CD8-positive, alpha-beta memory T cell (primary cell): ENCODE data around the gene ELOF1. TPM values are rescaled to one million over a fixed set of nuclear protein-coding genes. Genes with fewer than 3 reads are reported as not detected.

ENCODE experiments used
- CTCF ChIA-PET: fragments of 350-600 bp; sonication (Branson Sonifier 250); formaldehyde crosslinking; loops from one replicate; lab custom pipeline; 2021; ENCODE audit warnings: antibody characterized with exemption; lab: Charles Lee
- POLR2A ChIA-PET: fragments of 350-600 bp; sonication (Branson Sonifier 250); formaldehyde crosslinking; loops from one replicate; lab custom pipeline; 2021; ENCODE audit warnings: antibody characterized with exemption; lab: Charles Lee
- DNase-seq, 5 donors: peaks; one replicate each; pipeline versions ENCODE4 v3.0.0 to v3.0.0-alpha.2; 2020 to 2022; ENCODE audit warnings: mixed read lengths in 1 of 5
- H3K27ac ChIP-seq: one replicate; pipeline ENCODE4 v1.7.0; 2013; ENCODE audit warnings: low read depth, mild to moderate bottlenecking, low read length, moderate library complexity
- H3K27me3 ChIP-seq: 2 replicates; pipeline ENCODE4 v1.7.0; 2013; ENCODE audit warnings: low read length, mild to moderate bottlenecking; ENCODE audit not compliant: insufficient read depth, poor library complexity, severe bottlenecking
- H3K36me3 ChIP-seq: 2 replicates; pipeline ENCODE4 v1.7.0; 2013; ENCODE audit warnings: mild to moderate bottlenecking, low read length, moderate library complexity; ENCODE audit not compliant: insufficient read depth
- H3K4me1 ChIP-seq: 2 replicates; pipeline ENCODE4 v1.7.0; 2013; ENCODE audit warnings: mild to moderate bottlenecking, low read length, moderate library complexity; ENCODE audit not compliant: insufficient read depth
- H3K4me3 ChIP-seq: 2 replicates; pipeline ENCODE4 v1.7.0; 2013; ENCODE audit warnings: mild to moderate bottlenecking, low read length
- H3K9me3 ChIP-seq: 2 replicates; pipeline ENCODE4 v1.7.0; 2013; ENCODE audit warnings: mild to moderate bottlenecking, low read length
- H3K27ac Mint-ChIP-seq, 8 donors: one replicate each; pipeline ENCODE4 v1.8.0; 2020 to 2021; ENCODE audit warnings: mixed read lengths in 8 of 8, mild to moderate bottlenecking in 6 of 8, inconsistent platforms in 3 of 8, moderate library complexity in 3 of 8
- H3K27me3 Mint-ChIP-seq, 2 donors: one replicate each; pipeline ENCODE4 v1.8.0; 2020 to 2021; ENCODE audit warnings: mixed read lengths in 2 of 2, mild to moderate bottlenecking in 1 of 2, moderate library complexity in 1 of 2
- H3K36me3 Mint-ChIP-seq, 3 donors: one replicate each; pipeline ENCODE4 v1.8.0; 2020 to 2021; ENCODE audit warnings: mixed read lengths in 3 of 3, inconsistent platforms in 1 of 3, mild to moderate bottlenecking in 1 of 3
- H3K4me1 Mint-ChIP-seq, 3 donors: one replicate each; pipeline ENCODE4 v1.8.0; 2020 to 2021; ENCODE audit warnings: mixed read lengths in 3 of 3, inconsistent platforms in 1 of 3, mild to moderate bottlenecking in 1 of 3
- H3K4me3 Mint-ChIP-seq, 7 donors: one replicate each; pipeline ENCODE4 v1.8.0; 2020 to 2021; ENCODE audit warnings: mixed read lengths in 7 of 7, mild to moderate bottlenecking in 6 of 7, moderate library complexity in 4 of 7, inconsistent platforms in 2 of 7
- H3K9me3 Mint-ChIP-seq, 5 donors: one replicate each; pipeline ENCODE4 v1.8.0; 2020 to 2022; ENCODE audit warnings: mixed read lengths in 5 of 5, mild to moderate bottlenecking in 3 of 5, moderate library complexity in 2 of 5, inconsistent platforms in 1 of 5
- polyA plus RNA-seq: library from polyadenylated mRNA; unstranded; fragments of 300-500 nt; fragmentation: Illumina TruSeq; gene quantifications from one replicate; pipeline ENCODE4 v1.2.3, GENCODE V29; 2021
- total RNA-seq, 2 experiments: library from RNA; stranded (reverse); gene quantifications; one replicate each; pipeline ENCODE4 v1.2.3, GENCODE V29; 2021

ELOF1 gene
- total and polyA plus RNA-seq, 3 experiments from 2014 or later, result 61.7 to 91.7 (median 62.7) TPM

GRCh38 chr19:11594084-11594483, 35.1 kb upstream of the ELOF1 start:
- no peak overlapping the region for H3K4me3 ChIP-seq
- H3K27me3 ChIP-seq, result no peaks in the 10 kb centered on the region
- H3K9me3 ChIP-seq, result no peaks in the 10 kb centered on the region
- H3K36me3 Mint-ChIP-seq, result peaks cover 0 to 5% (median 0%) of the 10 kb centered on the region in 3 donors
- no peaks in the 10 kb centered on the region for H3K36me3 ChIP-seq
- peaks cover 10 to 18% (median 12%) of the 10 kb centered on the region in 3 donors for H3K4me1 Mint-ChIP-seq
- H3K9me3 Mint-ChIP-seq, result no peaks in the 10 kb centered on the region
- ChIA-PET POLR2A (interaction anchor here (0.9 kb wide), 1 partner anchor 40 kb away, joined by 5 read pairs; no protein-coding TSS in a partner anchor), CTCF (interaction anchor here (1.0 kb wide), 1 partner anchor 58 kb away, joined by 3 read pairs; no protein-coding TSS in a partner anchor)
- H3K27ac ChIP-seq, result no peak overlapping the region
- peak overlapping the region in 2 of 8 donors; percentile 19 to 22 for H3K27ac Mint-ChIP-seq
- no peak for DNase-seq
- H3K27me3 Mint-ChIP-seq, result no peaks in the 10 kb centered on the region
- H3K4me1 ChIP-seq, result peaks cover 21% of the 10 kb centered on the region
- no peak overlapping the region for H3K4me3 Mint-ChIP-seq

GRCh38 chr19:11587975-11588631, 29.1 kb upstream of the ELOF1 start:
- peak overlapping the region in 1 of 7 donors; percentile 14 for H3K4me3 Mint-ChIP-seq
- H3K27ac ChIP-seq, result no peak overlapping the region
- CTCF ChIA-PET, result interaction anchor here (0.6 to 1.6 kb wide), 5 partner anchors 15 to 105 kb away, joined by 3 to 13 read pairs (median 4); partner anchors contain the start of gene ELOF1
- POLR2A ChIA-PET, result no interaction called here
- DNase-seq, result no peak
- H3K4me1 Mint-ChIP-seq, result peaks cover 2 to 4% (median 4%) of the 10 kb centered on the region in 3 donors
- no peaks in the 10 kb centered on the region for H3K27me3 ChIP-seq
- no peaks in the 10 kb centered on the region for H3K9me3 ChIP-seq
- no peaks in the 10 kb centered on the region for H3K36me3 Mint-ChIP-seq
- no peaks in the 10 kb centered on the region for H3K36me3 ChIP-seq
- H3K4me1 ChIP-seq, result no peaks in the 10 kb centered on the region
- H3K27me3 Mint-ChIP-seq, result no peaks in the 10 kb centered on the region
- H3K9me3 Mint-ChIP-seq, result no peaks in the 10 kb centered on the region
- no peak overlapping the region for H3K4me3 ChIP-seq
- H3K27ac Mint-ChIP-seq, result peak overlapping the region in 6 of 8 donors; percentile 34 to 91 (median 58)

DNA sequence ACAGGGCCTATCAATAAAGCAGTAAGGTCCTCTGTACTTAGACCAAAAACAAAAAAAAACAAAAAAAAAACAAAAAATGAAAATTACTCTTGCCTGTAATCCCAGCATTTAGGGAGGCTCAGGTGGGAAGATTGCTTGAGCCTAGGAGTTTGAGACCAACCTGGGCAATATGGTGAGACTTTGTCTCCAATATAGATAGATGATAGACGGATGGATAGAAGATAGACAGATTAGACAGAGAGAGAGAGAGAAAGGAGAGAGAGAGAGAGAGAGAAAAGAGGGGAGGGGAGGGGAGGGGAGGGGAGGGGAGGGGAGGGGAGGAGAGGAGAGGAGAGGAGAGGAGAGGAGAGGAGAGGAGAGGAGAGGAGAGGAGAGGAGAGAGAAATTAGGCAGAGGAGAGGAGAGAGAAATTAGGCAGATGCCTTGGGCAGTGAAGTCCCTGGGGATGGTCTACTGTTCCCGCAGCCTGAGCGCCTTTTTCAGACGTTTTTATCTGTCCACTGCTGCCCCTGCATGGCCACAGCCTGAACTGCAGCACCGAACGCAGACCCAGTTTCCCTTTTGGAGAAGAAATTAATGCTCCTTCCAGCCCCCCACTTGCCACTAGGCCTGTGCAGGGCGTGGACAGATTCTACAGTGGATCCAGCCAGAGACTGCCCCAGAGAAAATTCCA, 28.4 kb upstream of the ELOF1 start:
- Mint-ChIP-seq H3K4me3 (peak overlapping the region in 1 of 7 donors; percentile 14), H3K27ac (peak overlapping the region in 4 of 8 donors; percentile 34 to 91 (median 57))
- POLR2A ChIA-PET, result no interaction called here

GRCh38 chr19:11586331-11586730, 27.3 kb upstream of the ELOF1 start:
- Histone ChIP-seq H3K27ac (no peak overlapping the region), H3K27me3 (no peaks in the 10 kb centered on the region), H3K4me1 (peaks cover 7% of the 10 kb centered on the region), H3K36me3 (no peaks in the 10 kb centered on the region), H3K9me3 (no peaks in the 10 kb centered on the region), H3K4me3 (no peak overlapping the region)
- peaks cover 7 to 14% (median 13%) of the 10 kb centered on the region in 3 donors for H3K4me1 Mint-ChIP-seq
- H3K4me3 Mint-ChIP-seq, result no peak overlapping the region
- H3K9me3 Mint-ChIP-seq, result no peaks in the 10 kb centered on the region
- no peaks in the 10 kb centered on the region for H3K27me3 Mint-ChIP-seq
- H3K36me3 Mint-ChIP-seq, result no peaks in the 10 kb centered on the region
- POLR2A ChIA-PET, result no interaction called here
- CTCF ChIA-PET, result interaction anchor here (1.5 to 1.6 kb wide), 2 partner anchors 50 to 91 kb away, joined by 3 to 7 read pairs; no protein-coding TSS in a partner anchor
- DNase-seq, result no peak
- H3K27ac Mint-ChIP-seq, result no peak overlapping the region

More for the DNA sequence above, 28.4 kb upstream of the ELOF1 start:
- peak; percentile 64 to 83 (median 68) for DNase-seq
- Histone ChIP-seq H3K4me1 (no peaks in the 10 kb centered on the region), H3K9me3 (no peaks in the 10 kb centered on the region), H3K27me3 (no peaks in the 10 kb centered on the region), H3K27ac (no peak overlapping the region), H3K4me3 (no peak overlapping the region), H3K36me3 (no peaks in the 10 kb centered on the region)
- Mint-ChIP-seq H3K4me1 (peaks cover 2 to 4% (median 4%) of the 10 kb centered on the region in 3 donors), H3K27me3 (no peaks in the 10 kb centered on the region), H3K9me3 (no peaks in the 10 kb centered on the region), H3K36me3 (no peaks in the 10 kb centered on the region)
- CTCF ChIA-PET, result interaction anchor here (1.0 to 1.6 kb wide), 4 partner anchors 15 to 105 kb away, joined by 4 to 13 read pairs (median 4); partner anchors contain the start of gene ELOF1

DNA sequence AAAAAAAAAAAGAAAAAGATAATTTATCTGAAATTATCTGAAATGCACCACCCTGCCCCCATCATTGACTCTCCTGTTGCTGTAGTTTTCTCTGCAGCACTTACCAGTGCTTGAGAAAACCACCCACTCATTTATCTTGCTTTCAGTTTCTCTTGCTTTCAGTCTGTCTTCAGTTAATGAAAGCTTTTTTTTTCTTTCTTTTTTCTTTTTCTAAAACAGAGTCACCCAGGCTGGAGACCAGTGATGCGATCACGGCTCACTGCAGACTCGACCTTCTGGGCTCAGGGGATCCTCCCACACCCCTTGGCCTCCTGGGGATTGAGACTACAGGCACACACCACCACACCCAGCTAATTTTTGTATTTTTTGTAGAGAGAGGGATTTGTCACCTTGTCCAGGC, 22.7 kb upstream of the ELOF1 start:
- no peaks in the 10 kb centered on the region for H3K27me3 Mint-ChIP-seq
- H3K4me3 Mint-ChIP-seq, result peak overlapping the region; percentile 57 to 83 (median 74)
- CTCF ChIA-PET, result interaction anchor here (0.7 to 2.1 kb wide), 5 partner anchors 8 to 200 kb away, joined by 3 to 14 read pairs (median 3); partner anchors contain the start of gene ELOF1
- H3K4me1 Mint-ChIP-seq, result peaks cover 18 to 38% (median 22%) of the 10 kb centered on the region in 3 donors
- H3K4me3 ChIP-seq, result peak overlapping the region; percentile 7
- peaks cover 0 to 5% (median 0%) of the 10 kb centered on the region in 3 donors for H3K36me3 Mint-ChIP-seq
- no peaks in the 10 kb centered on the region for H3K27me3 ChIP-seq
- POLR2A ChIA-PET, result interaction anchor here (0.7 kb wide), 1 partner anchor 1058 kb away, joined by 4 read pairs; no protein-coding TSS in a partner anchor
- DNase-seq, result peak in 2 of 5 donors; percentile 24 to 56
- H3K9me3 ChIP-seq, result no peaks in the 10 kb centered on the region
- peak overlapping the region; percentile 51 for H3K27ac ChIP-seq
- H3K9me3 Mint-ChIP-seq, result no peaks in the 10 kb centered on the region
- H3K27ac Mint-ChIP-seq, result peak overlapping the region; percentile 46 to 98 (median 84)
- H3K36me3 ChIP-seq, result no peaks in the 10 kb centered on the region
- H3K4me1 ChIP-seq, result peaks cover 47% of the 10 kb centered on the region

DNA sequence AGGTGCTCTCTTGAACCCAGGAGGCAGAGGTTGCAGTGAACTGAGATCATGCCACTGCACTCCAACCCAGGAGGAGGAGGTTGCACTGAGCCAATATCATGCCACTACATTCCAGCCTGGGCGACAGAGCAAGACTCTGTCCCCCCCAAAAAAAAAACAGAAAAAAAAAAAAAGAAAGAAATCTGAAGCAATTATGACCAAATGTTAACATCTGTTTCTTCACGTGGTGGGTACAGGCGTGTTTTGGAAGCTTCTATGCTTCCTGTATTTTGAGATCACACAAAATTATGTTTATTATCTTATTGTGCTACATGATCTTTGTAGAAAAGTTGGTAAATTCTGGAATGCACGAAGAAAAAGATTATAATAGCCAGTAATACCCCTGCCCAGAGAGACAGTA, 21.1 kb upstream of the ELOF1 start:
- Mint-ChIP-seq H3K9me3 (no peaks in the 10 kb centered on the region), H3K4me3 (peak overlapping the region in 2 of 7 donors; percentile 23 to 37), H3K27ac (peak overlapping the region in 1 of 8 donors; percentile 47), H3K27me3 (no peaks in the 10 kb centered on the region), H3K4me1 (peaks cover 18 to 43% (median 22%) of the 10 kb centered on the region in 3 donors), H3K36me3 (peaks cover 0 to 15% (median 1%) of the 10 kb centered on the region in 3 donors)
- H3K9me3 ChIP-seq, result no peaks in the 10 kb centered on the region
- POLR2A ChIA-PET, result interaction anchor here (0.7 kb wide), 1 partner anchor 1089 kb away, joined by 4 read pairs; a partner anchor contains a TSS
- no peaks in the 10 kb centered on the region for H3K36me3 ChIP-seq
- no peaks in the 10 kb centered on the region for H3K27me3 ChIP-seq
- DNase-seq, result no peak
- no peak overlapping the region for H3K4me3 ChIP-seq
- no peak overlapping the region for H3K27ac ChIP-seq
- H3K4me1 ChIP-seq, result peaks cover 47% of the 10 kb centered on the region
- CTCF ChIA-PET, result interaction anchor here (2.0 kb wide), 1 partner anchor 44 kb away, joined by 8 read pairs; no protein-coding TSS in a partner anchor

DNA sequence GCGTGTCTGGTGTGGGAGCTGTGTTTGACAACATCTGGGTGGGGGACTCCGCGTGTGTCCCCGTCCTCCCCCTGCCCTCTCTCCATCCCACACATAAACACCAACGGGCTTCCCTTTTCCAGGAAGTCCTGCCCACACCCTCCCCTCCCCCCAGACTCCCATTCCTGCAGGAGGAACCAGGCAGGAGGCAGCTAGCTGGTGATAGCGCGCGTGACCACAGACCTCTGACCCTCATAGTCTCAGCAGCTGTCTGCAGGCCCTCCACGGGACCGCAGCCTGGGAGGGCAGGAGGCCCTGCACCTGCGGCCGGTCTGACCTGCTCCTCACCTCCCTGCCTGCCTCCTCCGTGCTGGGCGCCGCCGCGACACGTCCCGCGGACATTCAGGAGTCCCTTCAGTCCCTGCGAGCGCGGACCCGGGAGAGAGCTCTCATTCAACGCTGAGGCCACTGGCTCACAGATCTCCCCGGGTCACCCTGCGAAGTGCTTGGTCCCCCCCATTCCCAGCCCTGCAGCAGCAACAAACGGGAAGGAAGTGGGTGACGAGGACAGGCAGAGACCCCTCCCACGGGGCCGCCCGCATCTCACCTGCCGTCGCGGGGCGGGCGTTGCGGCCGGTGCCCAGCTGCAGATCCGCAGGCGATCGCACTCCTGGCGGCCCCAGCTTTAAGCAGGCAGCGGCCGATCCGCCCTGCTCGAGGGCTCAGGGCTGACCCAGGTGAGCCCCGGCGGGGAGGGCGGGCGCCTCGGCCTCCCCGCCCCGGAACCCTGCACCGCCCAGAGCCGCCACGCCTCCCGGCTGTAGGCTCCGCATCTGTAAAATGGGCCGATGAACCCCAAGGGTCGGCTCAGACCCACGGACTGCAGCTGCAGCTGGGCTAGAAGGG, 19.5 kb upstream of the ELOF1 start:
- no peaks in the 10 kb centered on the region for H3K9me3 ChIP-seq
- H3K27me3 Mint-ChIP-seq, result no peaks in the 10 kb centered on the region
- peak overlapping the region in 7 of 8 donors; percentile 43 to 93 (median 70) for H3K27ac Mint-ChIP-seq
- H3K4me3 Mint-ChIP-seq, result peak overlapping the region; percentile 73 to 89 (median 80)
- DNase-seq, result peak in 4 of 5 donors; percentile 18 to 56 (median 36)
- peaks cover 0 to 18% (median 1%) of the 10 kb centered on the region in 3 donors for H3K36me3 Mint-ChIP-seq
- peak overlapping the region; percentile 35 for H3K27ac ChIP-seq
- ChIA-PET CTCF (interaction anchor here (0.6 to 2.7 kb wide), 2 partner anchors 18 to 529 kb away, joined by 3 to 11 read pairs; partner anchors contain the start of gene ELOF1), POLR2A (interaction anchor here (0.5 to 0.6 kb wide), 3 partner anchors 50 to 197 kb away, joined by 3 to 7 read pairs (median 3); partner anchors contain the start of gene ECSIT)
- H3K36me3 ChIP-seq, result no peaks in the 10 kb centered on the region
- peak overlapping the region; percentile 57 for H3K4me3 ChIP-seq
- peaks cover 18 to 46% (median 22%) of the 10 kb centered on the region in 3 donors for H3K4me1 Mint-ChIP-seq
- no peaks in the 10 kb centered on the region for H3K27me3 ChIP-seq
- peaks cover 47% of the 10 kb centered on the region for H3K4me1 ChIP-seq
- no peaks in the 10 kb centered on the region for H3K9me3 Mint-ChIP-seq
